B cell (primary cell): Measurements from ENCODE around the gene COQ10B. TPM values are rescaled to one million over a fixed set of nuclear protein-coding genes. Genes with fewer than 3 reads are reported as not detected.
A peak's percentile ranks its signal among the peaks of the same experiment; 100 is the strongest.
"Not testable (repeated sequence)": the region's sequence is repeated elsewhere in the genome, so short reads cannot be mapped to it uniquely, and the experiment has no call there.

Experiments
- ATAC-seq: fragments of 200-7000 bp; cut with Tn5 transposase; one replicate; pipeline ENCODE4 v1.10.0; 2021; ENCODE audit warnings: low read depth, mild to moderate bottlenecking, moderate number of reproducible peaks, moderate library complexity
- CTCF ChIA-PET: fragments of 350-600 bp; sonication (Branson Sonifier 250); formaldehyde crosslinking; loops from one replicate; lab custom pipeline; 2021; ENCODE audit warnings: antibody characterized with exemption, inconsistent platforms; lab: Charles Lee
- POLR2A ChIA-PET: fragments of 350-600 bp; sonication (Branson Sonifier 250); formaldehyde crosslinking; loops from one replicate; lab custom pipeline; 2021; ENCODE audit warnings: antibody characterized with exemption; lab: Charles Lee
- DNase-seq: peaks from one replicate; pipeline ENCODE4 v3.0.0; 2013
- H2AFZ ChIP-seq: 2 replicates; pipeline ENCODE4 v1.6.1; 2012; ENCODE audit warnings: mild to moderate bottlenecking, low read depth, low read length; ENCODE audit not compliant: insufficient read depth, poor library complexity, severe bottlenecking
- H3K27ac ChIP-seq, 2 donors: 1 replicate in 1 of 2; 2 replicates in 1 of 2; pipeline ENCODE4 v1.5.1; 2012 to 2013; ENCODE audit warnings: low read length in 2 of 2, mild to moderate bottlenecking in 2 of 2, moderate library complexity in 1 of 2
- H3K27me3 ChIP-seq, 4 experiments: fragments of 200-600 bp in 1 of 4; sonication (generic) in 1 of 4; replicated peaks in 1 of 4; 1 replicate in 2 of 4; 2 replicates in 2 of 4; pipeline versions ENCODE4 v1.6.1 to v1.7.0; 2013 to 2016; ENCODE audit warnings: low read length in 3 of 4, mild to moderate bottlenecking in 2 of 4, mixed read lengths in 1 of 4, moderate library complexity in 1 of 4; ENCODE audit not compliant: insufficient read depth in 4 of 4, control insufficient read depth in 3 of 4; ENCODE audit errors: control extremely low read depth in 1 of 4
- H3K36me3 ChIP-seq, 2 experiments: replicated peaks in 1 of 2; 1 replicate in 1 of 2; 2 replicates in 1 of 2; pipeline versions ENCODE4 v1.6.1 to v1.7.1; 2013; ENCODE audit warnings: low read length in 1 of 2; ENCODE audit not compliant: insufficient read depth in 2 of 2, control insufficient read depth in 1 of 2; ENCODE audit errors: control extremely low read depth in 1 of 2, extremely low read depth in 1 of 2
- H3K4me1 ChIP-seq, 2 donors: fragments of 200-600 bp in 1 of 2; sonication (generic) in 1 of 2; 1 replicate in 1 of 2; 2 replicates in 1 of 2; pipeline versions ENCODE4 v1.5.1 to v1.6.1; 2013 to 2017; ENCODE audit warnings: low read length in 2 of 2; ENCODE audit not compliant: control insufficient read depth in 2 of 2, insufficient read depth in 2 of 2
- H3K4me2 ChIP-seq: replicated peaks from 2 replicates; pipeline ENCODE3; 2012; ENCODE audit warnings: mild to moderate bottlenecking, low read depth, low read length; ENCODE audit not compliant: poor library complexity, severe bottlenecking
- H3K4me3 ChIP-seq, 5 experiments: fragments of 200-600 bp in 1 of 5; sonication (generic) in 1 of 5; 1 replicate in 3 of 5; 2 replicates in 2 of 5; pipeline versions ENCODE4 v1.5.1 to v1.7.0; 2011 to 2016; ENCODE audit warnings: low read length in 4 of 5, mild to moderate bottlenecking in 4 of 5, low read depth in 2 of 5, control low read depth in 1 of 5, moderate library complexity in 1 of 5; ENCODE audit not compliant: insufficient read depth in 1 of 5; ENCODE audit errors: control extremely low read depth in 1 of 5, extremely low read depth in 1 of 5
- H3K79me2 ChIP-seq: fragments of 200-600 bp; sonication (generic); one replicate; pipeline ENCODE4 v1.6.0; 2016; ENCODE audit warnings: low read length; ENCODE audit not compliant: control insufficient read depth, insufficient read depth
- H3K9ac ChIP-seq: fragments of 200-600 bp; sonication (generic); 2 replicates; pipeline ENCODE4 v1.6.1; 2017; ENCODE audit warnings: mild to moderate bottlenecking, low read length, moderate library complexity
- H3K9me3 ChIP-seq, 3 donors: one replicate each; pipeline versions ENCODE4 v1.6.1 to v1.7.1; 2013; ENCODE audit warnings: low read length in 2 of 3; ENCODE audit not compliant: control insufficient read depth in 2 of 3, insufficient read depth in 1 of 3; ENCODE audit errors: control extremely low read depth in 1 of 3
- H4K20me1 ChIP-seq: 2 replicates; pipeline ENCODE4 v1.6.0; 2012; ENCODE audit warnings: mild to moderate bottlenecking, low read length; ENCODE audit not compliant: insufficient read depth, control insufficient read depth, poor library complexity, severe bottlenecking
- H3K27ac Mint-ChIP-seq: one replicate; pipeline ENCODE4 v1.8.0; 2021; ENCODE audit warnings: mixed read lengths
- H3K27me3 Mint-ChIP-seq: one replicate; pipeline ENCODE4 v1.8.0; 2021; ENCODE audit warnings: mixed read lengths
- H3K4me1 Mint-ChIP-seq: one replicate; pipeline ENCODE4 v1.8.0; 2021; ENCODE audit warnings: mixed read lengths
- H3K4me3 Mint-ChIP-seq: one replicate; pipeline ENCODE4 v1.8.0; 2021; ENCODE audit warnings: mixed read lengths
- H3K9me3 Mint-ChIP-seq: one replicate; pipeline ENCODE4 v1.8.0; 2022; ENCODE audit warnings: mixed read lengths; ENCODE audit not compliant: insufficient read depth
- CTCF ChIP-seq: fragments of 200-600 bp; IDR thresholded peaks from one replicate; pipeline ENCODE4 v1.8.0; 2022; ENCODE audit warnings: antibody characterized with exemption, mild to moderate bottlenecking
- EZH2 ChIP-seq: IDR thresholded peaks from 2 replicates; pipeline ENCODE4 v1.6.1; 2012; ENCODE audit warnings: borderline replicate concordance, low read depth, mild to moderate bottlenecking, moderate library complexity, low read length; ENCODE audit not compliant: insufficient read depth, poor library complexity, severe bottlenecking
- WGBS: methylation state at CpG from one replicate; pipeline ENCODE4 v1.1.5; 2013; ENCODE audit warnings: missing lambda C conversion rate; ENCODE audit not compliant: insufficient coverage; 5-methylcytosine and 5-hydroxymethylcytosine counted together
- intact Hi-C: fragments of 100-400 bp; cut with micrococcal nuclease; formaldehyde crosslinking; loops from one replicate; pipeline ENCODE4 v1.10.0; 2022
- polyA plus RNA-seq: library from polyadenylated mRNA; depleted of rRNA; stranded (reverse); fragments of >200 nt; gene quantifications from 2 replicates; pipeline ENCODE4 v1.2.3, GENCODE V29; 2012
- total RNA-seq, 2 donors: library from RNA; stranded (reverse); fragments of 120-200 nt in 1 of 2; gene quantifications; 1 replicate in 1 of 2; 2 replicates in 1 of 2; pipeline versions ENCODE4 v1.2.3 to v1.2.4, GENCODE V29; 2013 to 2022

COQ10B gene
- total and polyA plus RNA-seq, 2 donors (not counting 1 experiment from before 2014, with no cell fraction given) = 5.8 to 29.1 TPM

DNA sequence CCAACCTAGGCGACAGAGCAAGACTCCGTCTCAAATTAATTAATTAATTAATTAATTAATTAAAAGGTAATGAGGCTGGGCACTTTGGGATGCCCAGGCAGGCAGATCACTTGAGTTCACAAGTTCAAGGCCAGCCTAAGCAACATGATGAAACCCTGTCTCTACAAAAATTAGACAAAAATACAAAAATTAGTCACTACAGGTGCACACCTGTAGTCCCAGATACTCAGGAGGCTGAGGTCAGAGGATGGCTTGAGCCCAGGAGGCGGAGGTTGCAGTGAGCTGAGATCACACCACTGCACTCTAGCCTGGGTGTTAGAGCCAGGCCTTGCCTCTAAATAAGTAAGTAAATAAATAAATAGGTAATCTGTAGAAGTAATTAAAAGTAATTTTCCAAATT lies 25.4 kb upstream of the COQ10B start:
- Mint-ChIP-seq H3K4me1 (peaks cover 71% of the 10 kb centered on the region), H3K4me3 (no peak overlapping the region), H3K27ac (no peak overlapping the region), H3K27me3 (no peaks in the 10 kb centered on the region), H3K9me3 (no peaks in the 10 kb centered on the region)
- H3K79me2 ChIP-seq = peaks cover 100% of the 10 kb centered on the region
- ATAC-seq (no peak), DNase-seq (no peak)
- TF ChIP-seq EZH2 (no peak), CTCF (no peak)
- H2AFZ ChIP-seq = no peak overlapping the region
- 100% methylated on average over 1 of the region's 3 CpGs for WGBS
- POLR2A ChIA-PET = no interaction called here
- peaks cover 81% of the 10 kb centered on the region for H4K20me1 ChIP-seq
- intact Hi-C loops = no loop called here
- no peak overlapping the region for H3K4me2 ChIP-seq
- H3K36me3 ChIP-seq = peaks cover 3 to 32% of the 10 kb centered on the region in 2 experiments
- no peak overlapping the region for H3K4me3 ChIP-seq
- H3K9ac ChIP-seq = no peak overlapping the region
- no peaks in the 10 kb centered on the region for H3K27me3 ChIP-seq
- H3K4me1 ChIP-seq = peaks cover 34 to 48% of the 10 kb centered on the region in 2 donors
- CTCF ChIA-PET = no interaction called here
- H3K27ac ChIP-seq = no peak overlapping the region
- H3K9me3 ChIP-seq = no peaks in the 10 kb centered on the region

- intact Hi-C loops = loop anchor here (5.0 kb wide), 3 partner anchors 345 to 795 kb away; partner anchors contain the start of genes CCDC150 and PGAP1
- Histone ChIP-seq H4K20me1 (peaks cover 48% of the 10 kb centered on the region), H3K27ac (peak overlapping the region in 1 of 2 donors; percentile 65), H3K9ac (peak overlapping the region; percentile 6), H3K27me3 (no peaks in the 10 kb centered on the region), H2AFZ (no peak overlapping the region), H3K4me3 (peak overlapping the region in 1 of 5 experiments; percentile 30), H3K79me2 (peaks cover 88% of the 10 kb centered on the region), H3K4me1 (peaks cover 46 to 62% of the 10 kb centered on the region in 2 donors), H3K4me2 (peak overlapping the region; percentile 82), H3K9me3 (no peaks in the 10 kb centered on the region), H3K36me3 (peaks cover 3 to 14% of the 10 kb centered on the region in 2 experiments)
- H3K27ac Mint-ChIP-seq = no peak overlapping the region
- DNase-seq (no peak), ATAC-seq (no peak)
- peak overlapping the region; percentile 99 for H3K4me3 Mint-ChIP-seq
- H3K4me1 Mint-ChIP-seq = peaks cover 74% of the 10 kb centered on the region
- 66% methylated on average over 4 of the region's 6 CpGs for WGBS
- POLR2A ChIA-PET = no interaction called here
- TF ChIP-seq CTCF = no peak
- TF ChIP-seq EZH2 = no peak
- H3K27me3 Mint-ChIP-seq = no peaks in the 10 kb centered on the region
- CTCF ChIA-PET = no interaction called here
- H3K9me3 Mint-ChIP-seq = no peaks in the 10 kb centered on the region
Measured at GRCh38 chr2:197431858-197432257, 21.5 kb upstream of the COQ10B start.

- ATAC-seq, CTCF ChIA-PET, H3K9ac ChIP-seq, H2AFZ ChIP-seq, H3K27me3 ChIP-seq, H3K9me3 Mint-ChIP-seq, H3K9me3 ChIP-seq, H3K27me3 Mint-ChIP-seq, DNase-seq: not testable (repeated sequence)
- peaks cover 41% of the 10 kb centered on the region for H4K20me1 ChIP-seq
- Mint-ChIP-seq H3K27ac (peak overlapping the region; percentile 26), H3K4me1 (peaks cover 68% of the 10 kb centered on the region), H3K4me3 (peak overlapping the region; percentile 99)
- H3K4me3 ChIP-seq = peak overlapping the region in 1 of 5 experiments; percentile 95
- peaks cover 81% of the 10 kb centered on the region for H3K79me2 ChIP-seq
- peaks cover 0 to 14% of the 10 kb centered on the region in 2 experiments for H3K36me3 ChIP-seq
- POLR2A ChIA-PET = interaction anchor here (1.0 to 1.2 kb wide), 2 partner anchors 19 to 20 kb away, joined by 3 read pairs; partner anchors contain the start of gene COQ10B
- peak overlapping the region; percentile 82 for H3K4me2 ChIP-seq
- H3K4me1 ChIP-seq = peaks cover 41 to 55% of the 10 kb centered on the region in 2 donors
- peak overlapping the region in 1 of 2 donors; percentile 65 for H3K27ac ChIP-seq
- 60% methylated on average over 2 of the region's 6 CpGs for WGBS
- intact Hi-C loops = loop anchor here (5.0 kb wide), 3 partner anchors 345 to 795 kb away; partner anchors contain the start of genes CCDC150 and PGAP1
Measured at GRCh38 chr2:197432527-197432926, 20.8 kb upstream of the COQ10B start.
